Duodenal mucosa (tissue), 2 donors: ENCODE measurements around the gene RAP2A.

Experiments
- H3K27ac ChIP-seq: one replicate; pipeline ENCODE4 v1.7.0; 2013; ENCODE audit warnings: low read depth, low read length
- H3K27me3 ChIP-seq, 2 donors: one replicate each; pipeline ENCODE4 v1.7.0; 2013; ENCODE audit warnings: low read length in 2 of 2, control low read depth in 1 of 2; ENCODE audit not compliant: insufficient read depth in 2 of 2, control insufficient read depth in 1 of 2
- H3K36me3 ChIP-seq, 2 donors: one replicate each; pipeline ENCODE4 v1.7.0; 2013; ENCODE audit warnings: low read length in 2 of 2, control low read depth in 1 of 2; ENCODE audit not compliant: insufficient read depth in 2 of 2, control insufficient read depth in 1 of 2
- H3K4me1 ChIP-seq, 2 donors: one replicate each; pipeline ENCODE4 v1.7.0; 2013; ENCODE audit warnings: low read length in 2 of 2, control low read depth in 1 of 2; ENCODE audit not compliant: insufficient read depth in 2 of 2, control insufficient read depth in 1 of 2
- H3K4me3 ChIP-seq, 2 donors: one replicate each; pipeline ENCODE4 v1.7.0; 2013; ENCODE audit warnings: low read length in 2 of 2, low read depth in 1 of 2
- H3K9ac ChIP-seq, 2 donors: one replicate each; pipeline ENCODE4 v1.7.0; 2013; ENCODE audit warnings: low read length in 2 of 2, low read depth in 1 of 2
- H3K9me3 ChIP-seq, 2 donors: one replicate each; pipeline ENCODE4 v1.7.0; 2013; ENCODE audit warnings: low read length in 2 of 2, control low read depth in 1 of 2; ENCODE audit not compliant: control insufficient read depth in 1 of 2

Gene RAP2A

GRCh38 chr13:97394542-97394941 is 39.4 kb upstream of the RAP2A start:
- Histone ChIP-seq H3K4me1 (no peaks in the 10 kb centered on the region), H3K36me3 (peaks cover 0 to 9% of the 10 kb centered on the region in 2 donors), H3K9me3 (no peaks in the 10 kb centered on the region), H3K27ac (no peak overlapping the region), H3K27me3 (no peaks in the 10 kb centered on the region), H3K9ac (no peak overlapping the region), H3K4me3 (no peak overlapping the region)

DNA sequence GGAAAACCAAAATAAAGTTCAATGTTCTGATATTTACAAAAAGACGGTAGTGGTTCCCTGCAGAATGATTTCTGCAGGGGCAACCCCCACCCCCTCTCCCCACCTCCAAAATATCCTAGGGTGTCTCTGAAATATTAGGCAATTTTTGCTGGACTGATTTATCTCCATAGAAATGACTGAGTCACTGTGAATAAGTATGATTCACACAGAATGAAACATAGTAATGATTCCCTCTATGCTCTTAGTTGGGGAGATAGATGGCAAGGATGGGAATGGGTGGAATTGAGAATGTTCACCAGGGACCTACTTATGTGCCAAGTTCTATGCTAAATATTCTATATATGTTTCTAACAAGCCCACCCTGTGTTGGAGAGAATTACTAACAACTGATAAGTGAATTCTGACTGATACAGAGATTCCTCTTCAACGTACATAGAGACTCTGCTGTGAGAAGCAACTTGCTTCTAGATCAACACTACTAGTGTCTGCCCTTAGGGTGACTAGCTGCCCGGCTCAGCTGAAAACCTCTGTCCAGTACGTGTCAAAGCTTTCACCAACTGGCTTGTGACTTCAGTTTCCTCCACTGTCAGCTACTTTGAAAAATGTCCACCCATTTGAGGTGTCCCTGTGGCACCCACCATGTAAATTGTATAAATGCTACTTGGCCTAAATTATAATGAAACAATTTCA is 38.4 kb upstream of the RAP2A start:
- Histone ChIP-seq H3K4me3 (no peak overlapping the region), H3K27me3 (no peaks in the 10 kb centered on the region), H3K9ac (no peak overlapping the region), H3K27ac (no peak overlapping the region), H3K9me3 (no peaks in the 10 kb centered on the region), H3K36me3 (peaks cover 0 to 9% of the 10 kb centered on the region in 2 donors), H3K4me1 (no peaks in the 10 kb centered on the region)

GRCh38 chr13:97397267-97397666 is 36.7 kb upstream of the RAP2A start:
- no peak overlapping the region for H3K4me3 ChIP-seq
- no peak overlapping the region for H3K9ac ChIP-seq
- no peak overlapping the region for H3K27ac ChIP-seq
- H3K4me1 ChIP-seq: no peaks in the 10 kb centered on the region
- H3K27me3 ChIP-seq: no peaks in the 10 kb centered on the region
- no peaks in the 10 kb centered on the region for H3K9me3 ChIP-seq
- no peaks in the 10 kb centered on the region for H3K36me3 ChIP-seq

DNA sequence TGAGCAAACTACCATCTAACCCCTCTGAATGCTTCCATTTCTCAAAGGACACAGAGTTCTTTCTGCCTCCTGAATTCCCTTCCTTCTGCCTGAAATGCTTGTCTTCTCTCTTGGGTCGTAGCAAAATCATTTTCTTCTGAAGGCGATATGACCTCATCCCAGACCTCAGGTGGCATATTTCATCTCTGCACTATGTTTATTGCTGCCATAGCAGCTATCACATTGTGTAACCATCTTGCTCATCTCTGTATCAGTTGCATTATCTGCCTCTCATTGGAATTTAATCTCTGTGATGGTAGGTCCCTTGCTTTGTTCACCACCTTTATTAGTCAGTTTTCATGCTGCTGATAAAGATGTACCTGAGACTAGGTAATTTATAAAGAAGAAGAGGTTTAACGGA is 32.5 kb upstream of the RAP2A start:
- H3K27me3 ChIP-seq: no peaks in the 10 kb centered on the region
- no peak overlapping the region for H3K9ac ChIP-seq
- no peak overlapping the region for H3K27ac ChIP-seq
- H3K36me3 ChIP-seq: no peaks in the 10 kb centered on the region
- H3K4me3 ChIP-seq: no peak overlapping the region
- no peaks in the 10 kb centered on the region for H3K4me1 ChIP-seq
- no peaks in the 10 kb centered on the region for H3K9me3 ChIP-seq

GRCh38 chr13:97403893-97404750 is 29.8 kb upstream of the RAP2A start:
- no peaks in the 10 kb centered on the region for H3K9me3 ChIP-seq
- no peak overlapping the region for H3K9ac ChIP-seq
- no peaks in the 10 kb centered on the region for H3K36me3 ChIP-seq
- no peaks in the 10 kb centered on the region for H3K4me1 ChIP-seq
- no peaks in the 10 kb centered on the region for H3K27me3 ChIP-seq
- no peak overlapping the region for H3K4me3 ChIP-seq
- no peak overlapping the region for H3K27ac ChIP-seq

DNA sequence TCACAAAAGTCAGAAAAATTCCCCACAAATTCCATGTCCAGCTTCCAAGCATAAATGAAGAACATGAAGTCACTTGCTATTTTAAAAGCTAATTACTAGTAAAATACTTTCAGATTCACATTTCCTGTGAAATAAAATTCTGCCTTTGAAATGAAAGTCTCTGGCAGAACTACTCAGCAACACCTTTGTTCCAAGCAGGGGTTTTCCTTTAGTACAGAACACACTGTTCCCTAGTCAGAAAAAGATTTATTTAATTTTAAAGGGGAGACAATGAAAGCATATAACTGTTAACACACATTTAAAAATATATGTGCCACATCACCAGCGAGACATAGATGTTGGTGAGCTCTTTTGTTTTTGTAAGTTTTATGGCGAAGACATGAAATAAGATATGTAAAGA is 26.4 kb upstream of the RAP2A start:
- Histone ChIP-seq H3K9ac (no peak overlapping the region), H3K9me3 (no peaks in the 10 kb centered on the region), H3K36me3 (no peaks in the 10 kb centered on the region), H3K4me3 (no peak overlapping the region), H3K27me3 (no peaks in the 10 kb centered on the region), H3K27ac (no peak overlapping the region), H3K4me1 (no peaks in the 10 kb centered on the region)

- no peaks in the 10 kb centered on the region for H3K27me3 ChIP-seq
- no peaks in the 10 kb centered on the region for H3K9me3 ChIP-seq
- H3K9ac ChIP-seq: no peak overlapping the region
- H3K36me3 ChIP-seq: no peaks in the 10 kb centered on the region
- H3K4me3 ChIP-seq: no peak overlapping the region
- H3K27ac ChIP-seq: no peak overlapping the region
- peaks cover 0 to 3% of the 10 kb centered on the region in 2 donors for H3K4me1 ChIP-seq
Measured at GRCh38 chr13:97408938-97409337, 25.0 kb upstream of the RAP2A start.

DNA sequence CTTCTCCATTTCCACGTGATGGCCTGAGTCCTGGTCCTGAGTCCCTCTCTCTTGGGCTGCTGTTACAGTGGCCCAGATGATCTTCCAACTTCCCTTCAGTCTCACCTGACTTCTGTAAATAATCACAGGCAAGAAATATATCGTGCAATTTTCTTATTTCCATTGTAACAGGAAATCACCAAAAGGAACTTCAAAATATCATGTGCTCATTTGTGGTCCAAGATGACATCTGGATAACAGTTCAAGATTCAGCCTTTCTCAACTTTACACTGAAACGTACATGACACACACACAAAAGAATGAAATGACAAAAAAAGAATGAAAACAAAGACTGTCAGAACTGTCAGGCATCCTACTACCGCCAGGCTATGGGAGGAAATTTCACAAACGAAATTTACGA is 22.0 kb upstream of the RAP2A start:
- no peaks in the 10 kb centered on the region for H3K36me3 ChIP-seq
- peaks cover 0 to 5% of the 10 kb centered on the region in 2 donors for H3K4me1 ChIP-seq
- no peak overlapping the region for H3K27ac ChIP-seq
- no peaks in the 10 kb centered on the region for H3K27me3 ChIP-seq
- H3K4me3 ChIP-seq: no peak overlapping the region
- no peak overlapping the region for H3K9ac ChIP-seq
- no peaks in the 10 kb centered on the region for H3K9me3 ChIP-seq

GRCh38 chr13:97413694-97414093 is 20.3 kb upstream of the RAP2A start:
- Histone ChIP-seq H3K9me3 (no peaks in the 10 kb centered on the region), H3K4me1 (peaks cover 0 to 5% of the 10 kb centered on the region in 2 donors), H3K9ac (no peak overlapping the region), H3K4me3 (no peak overlapping the region), H3K36me3 (no peaks in the 10 kb centered on the region), H3K27me3 (no peaks in the 10 kb centered on the region), H3K27ac (no peak overlapping the region)

GRCh38 chr13:97414392-97414791 is 19.6 kb upstream of the RAP2A start:
- H3K4me1 ChIP-seq: peaks cover 0 to 5% of the 10 kb centered on the region in 2 donors
- H3K27ac ChIP-seq: no peak overlapping the region
- H3K4me3 ChIP-seq: no peak overlapping the region
- H3K36me3 ChIP-seq: no peaks in the 10 kb centered on the region
- H3K9ac ChIP-seq: no peak overlapping the region
- no peaks in the 10 kb centered on the region for H3K27me3 ChIP-seq
- no peaks in the 10 kb centered on the region for H3K9me3 ChIP-seq
